ENCODE measurements around the gene ST7L.
A peak's percentile ranks its signal among the peaks of the same experiment; 100 is the strongest.

Gene ST7L

DNA sequence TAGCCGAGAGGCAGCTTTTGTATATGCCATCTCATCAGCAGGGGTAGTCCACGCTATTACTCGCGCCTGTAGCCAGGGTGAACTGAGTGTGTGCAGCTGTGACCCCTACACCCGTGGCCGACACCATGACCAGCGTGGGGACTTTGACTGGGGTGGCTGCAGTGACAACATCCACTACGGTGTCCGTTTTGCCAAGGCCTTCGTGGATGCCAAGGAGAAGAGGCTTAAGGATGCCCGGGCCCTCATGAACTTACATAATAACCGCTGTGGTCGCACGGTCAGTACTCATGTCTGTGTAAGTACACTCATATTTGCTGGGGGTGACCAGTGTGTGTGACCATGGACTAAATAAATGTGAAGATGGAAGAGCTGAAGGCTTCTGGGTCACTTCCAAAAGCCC lies 102.8 kb downstream of the ST7L start:
- DNase-seq (ENCODE audit: low read depth in 2 of 3, low spot score in 2 of 3) = no peak

GRCh38 chr1:112515311-112516009 lies 103.5 kb downstream of the ST7L start:
- DNase-seq (ENCODE audit: low read depth in 2 of 3, low spot score in 2 of 3) = no peak

DNA sequence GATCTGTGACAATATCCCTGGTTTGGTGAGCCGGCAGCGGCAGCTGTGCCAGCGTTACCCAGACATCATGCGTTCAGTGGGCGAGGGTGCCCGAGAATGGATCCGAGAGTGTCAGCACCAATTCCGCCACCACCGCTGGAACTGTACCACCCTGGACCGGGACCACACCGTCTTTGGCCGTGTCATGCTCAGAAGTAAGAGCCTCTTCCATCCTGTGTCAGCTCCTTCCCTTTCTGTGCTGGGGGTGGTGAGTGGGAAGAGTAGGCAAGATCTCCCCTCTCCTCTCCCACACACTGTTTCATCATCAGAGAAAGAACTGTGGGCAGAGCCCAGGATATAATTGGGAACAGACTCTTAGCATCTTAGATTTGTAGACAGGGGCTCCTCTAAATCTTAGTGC lies 104.0 kb downstream of the ST7L start:
- no peak for DNase-seq (ENCODE audit: low read depth in 2 of 3, low spot score in 2 of 3)

GRCh38 chr1:112513112-112513870 lies 105.7 kb downstream of the ST7L start:
- no peak for DNase-seq (ENCODE audit: low read depth in 2 of 3, low spot score in 2 of 3)

- no peak for DNase-seq (ENCODE audit: low read depth in 2 of 3, low spot score in 2 of 3)
Observed at GRCh38 chr1:112511897-112512296, 107.0 kb downstream of the ST7L start.

DNA sequence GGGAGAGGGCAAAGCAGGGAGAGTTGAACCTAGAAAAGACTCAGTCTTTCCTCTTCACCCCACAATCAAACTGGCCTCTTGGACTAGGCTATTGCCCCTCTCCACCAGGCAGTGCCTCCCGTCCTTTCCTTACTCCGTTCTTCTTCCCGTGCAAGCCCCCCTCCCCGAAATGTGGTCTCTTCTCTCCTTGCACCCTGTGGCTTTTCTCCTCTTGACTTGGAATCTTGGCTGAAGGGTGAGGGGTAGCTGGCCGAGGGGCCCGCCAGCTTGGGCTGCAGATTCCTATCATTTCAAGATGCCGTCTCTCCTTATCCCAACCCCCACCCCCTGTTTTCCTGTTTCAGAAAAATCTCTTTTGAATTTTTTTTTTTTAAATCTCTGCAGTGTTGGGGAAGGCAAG lies 108.6 kb downstream of the ST7L start:
- no peak for DNase-seq (ENCODE audit: low read depth in 2 of 3, low spot score in 2 of 3)

DNA sequence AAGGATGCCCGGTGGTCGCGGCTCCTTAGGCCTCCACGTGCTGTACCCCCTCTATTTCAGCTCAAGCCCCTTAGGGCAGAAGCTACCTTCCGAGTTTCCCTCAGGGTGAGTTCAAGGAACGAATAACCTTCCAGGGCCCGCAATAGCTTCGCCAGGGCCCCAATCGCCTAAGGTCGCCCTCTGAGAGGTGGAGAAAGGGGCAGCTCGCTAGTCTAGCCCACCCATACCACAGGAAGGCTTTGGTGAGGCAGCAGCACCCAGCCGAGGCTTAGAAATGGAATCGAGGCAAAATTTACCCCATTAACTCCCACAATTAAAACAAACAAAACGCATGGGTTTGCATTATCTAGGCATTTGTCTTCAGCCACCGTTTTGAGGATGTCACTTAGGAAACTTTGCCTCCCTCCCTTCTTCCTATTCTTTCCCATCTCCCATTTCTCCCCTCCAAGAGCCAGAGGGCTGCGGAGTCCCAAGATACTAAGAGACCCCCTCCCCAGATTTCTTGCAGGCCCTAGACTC lies 109.2 kb downstream of the ST7L start:
- DNase-seq (ENCODE audit: low read depth in 2 of 3, low spot score in 2 of 3) = no peak

DNA sequence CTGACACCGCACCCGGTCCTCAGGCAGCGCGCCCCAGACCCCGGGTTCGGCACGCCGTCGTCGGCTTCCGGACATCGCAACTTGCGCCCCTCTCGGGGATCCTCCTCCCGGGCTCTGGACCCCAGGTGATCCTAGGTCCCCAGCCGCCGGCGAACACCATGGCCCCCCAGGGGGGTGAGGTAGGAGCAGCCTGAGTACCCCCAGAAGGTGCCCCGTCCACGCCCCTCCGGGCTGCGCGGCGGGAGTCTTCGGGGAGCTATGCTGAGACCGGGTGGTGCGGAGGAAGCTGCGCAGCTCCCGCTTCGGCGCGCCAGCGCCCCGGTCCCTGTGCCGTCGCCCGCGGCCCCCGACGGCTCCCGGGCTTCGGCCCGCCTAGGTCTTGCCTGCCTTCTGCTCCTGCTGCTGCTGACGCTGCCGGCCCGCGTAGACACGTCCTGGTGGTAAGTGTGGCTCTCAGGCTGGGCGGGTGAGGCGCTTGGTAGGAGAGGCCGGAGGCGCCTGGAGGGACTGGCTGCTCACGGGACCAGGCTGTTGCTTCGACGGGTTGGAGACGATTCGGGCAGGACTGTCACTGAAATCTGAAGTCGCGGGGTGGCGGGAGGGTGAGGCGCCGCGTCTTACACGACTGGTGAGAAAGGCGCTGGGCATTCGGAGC lies 109.8 kb downstream of the ST7L start:
- DNase-seq (ENCODE audit: low read depth in 2 of 3, low spot score in 2 of 3) = no peak

DNA sequence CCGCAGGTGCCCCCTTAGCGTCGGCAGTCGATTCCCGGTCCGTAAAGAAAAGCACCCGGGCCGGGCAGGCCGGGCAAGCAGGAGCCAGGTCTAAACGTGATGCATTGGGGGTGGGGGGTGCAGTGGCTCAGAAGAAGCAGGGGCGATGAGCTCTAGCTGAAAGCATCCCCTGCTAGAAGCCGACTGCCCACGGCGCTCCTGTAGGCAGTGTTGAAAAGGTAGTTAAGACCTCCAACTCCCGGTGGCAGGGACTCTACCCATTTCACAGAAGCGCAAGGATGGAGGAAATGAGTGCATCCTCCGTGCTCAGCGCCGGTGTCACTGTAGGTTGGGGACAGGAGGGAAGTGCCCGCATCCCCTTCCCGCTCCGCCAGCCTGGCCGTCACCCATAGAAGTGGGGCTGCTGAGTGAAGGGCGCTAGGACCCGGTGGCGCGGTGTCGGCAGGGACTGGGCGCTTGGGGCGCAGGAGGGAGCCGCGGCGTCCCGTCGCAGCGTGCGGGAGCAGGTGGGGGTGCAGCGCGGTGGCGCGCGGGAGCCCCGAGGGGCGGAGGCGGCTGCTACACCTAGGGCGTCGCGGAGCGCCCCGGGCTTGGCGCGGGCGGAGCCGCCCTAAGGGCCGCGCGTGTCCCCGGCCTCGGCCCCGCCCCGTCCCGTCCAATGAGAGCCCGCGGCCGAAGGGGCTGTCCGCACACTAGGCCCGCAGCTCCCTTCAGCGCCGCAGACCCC lies 110.5 kb downstream of the ST7L start, which contains the start of gene WNT2B:
TSS of gene WNT2B (plus strand) at position 688 of the 727 bp plus-strand sequence. CDS start 298 bp downstream, outside the sequence.
- DNase-seq (ENCODE audit: low read depth in 2 of 3, low spot score in 2 of 3) = no peak

DNA sequence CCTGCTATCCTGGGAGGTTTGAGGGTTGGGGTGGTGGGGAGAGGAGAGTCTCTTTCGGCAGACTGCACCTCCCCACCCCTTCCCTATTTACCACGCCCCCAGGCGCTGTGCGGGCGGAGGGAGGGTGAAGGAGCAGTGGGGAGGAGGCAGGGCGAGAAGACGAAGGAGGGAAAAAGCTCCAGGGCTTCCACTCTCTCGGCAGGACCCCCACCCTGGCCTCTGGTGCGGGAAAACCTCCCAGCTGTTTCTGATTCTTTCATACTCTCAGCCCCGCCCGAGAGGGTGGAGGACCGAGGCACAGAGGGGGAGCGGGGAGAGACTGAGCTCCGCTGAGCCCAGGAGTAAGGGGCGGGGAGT lies 111.0 kb downstream of the ST7L start:
- no peak for DNase-seq (ENCODE audit: low read depth in 2 of 3, low spot score in 2 of 3)

GRCh38 chr1:112507336-112507735 lies 111.6 kb downstream of the ST7L start:
- DNase-seq (ENCODE audit: low read depth in 2 of 3, low spot score in 2 of 3) = no peak

DNA sequence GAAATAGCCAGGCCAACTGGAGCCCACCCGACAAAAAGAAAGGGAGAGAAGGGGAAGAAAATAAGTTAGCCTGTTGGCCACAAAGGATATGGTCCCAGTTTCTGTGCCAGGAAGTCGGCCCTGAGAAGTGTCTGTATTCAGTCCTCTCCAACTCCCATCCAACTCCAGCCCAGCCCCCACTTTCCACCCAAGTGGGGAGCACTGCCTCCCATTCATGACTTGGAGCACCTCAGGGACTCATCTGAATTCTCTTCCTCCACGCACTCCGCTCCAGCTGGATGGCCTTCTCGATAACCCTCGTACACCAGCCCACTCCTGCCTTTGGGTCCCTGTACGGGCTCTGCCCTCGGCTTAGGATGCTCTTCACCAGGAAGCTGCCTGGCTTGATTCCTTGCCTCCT lies 112.2 kb downstream of the ST7L start:
- DNase-seq (ENCODE audit: low read depth in 2 of 3, low spot score in 2 of 3) = no peak

DNA sequence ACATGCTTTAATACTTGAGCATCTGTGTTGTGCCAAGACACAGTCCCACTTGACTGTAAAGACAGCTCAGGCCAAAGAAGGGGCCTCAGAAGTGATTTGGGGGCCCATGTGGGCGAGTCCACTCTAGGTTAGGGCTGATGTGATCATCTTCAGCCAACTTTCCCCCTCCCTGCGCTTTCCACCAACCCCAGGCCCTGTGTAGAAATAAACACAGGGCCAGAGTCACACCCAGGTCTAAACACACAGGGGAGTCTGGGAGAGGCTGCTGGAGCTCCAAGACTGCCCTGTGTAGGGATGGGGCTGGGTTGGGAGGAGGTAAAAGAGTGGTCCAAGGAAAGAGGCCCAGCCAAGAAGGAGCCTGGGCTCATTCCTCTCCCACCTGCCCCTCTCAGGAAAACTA lies 112.6 kb downstream of the ST7L start:
- no peak for DNase-seq (ENCODE audit: low read depth in 2 of 3, low spot score in 2 of 3)

DNA sequence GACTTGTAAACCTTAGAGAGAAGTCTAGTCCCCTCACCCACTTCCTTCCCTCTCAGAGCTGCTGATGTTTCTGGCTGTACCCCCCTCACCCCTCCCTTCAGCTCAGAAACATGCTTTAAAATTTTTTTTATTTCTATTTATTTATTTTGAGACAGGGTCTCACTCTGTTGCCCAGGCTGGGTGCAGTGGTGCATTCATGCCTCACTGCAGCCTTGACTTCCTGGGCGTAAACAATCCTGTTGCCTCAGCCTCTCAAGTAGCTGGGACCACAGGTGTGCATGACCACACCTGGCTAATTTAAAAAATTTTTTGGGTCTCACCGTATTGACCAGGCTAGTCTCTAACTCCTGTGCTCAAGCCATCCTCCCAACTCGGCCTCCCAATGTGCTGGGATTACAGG lies 113.1 kb downstream of the ST7L start:
- no peak for DNase-seq (ENCODE audit: low read depth in 2 of 3, low spot score in 2 of 3)

DNA sequence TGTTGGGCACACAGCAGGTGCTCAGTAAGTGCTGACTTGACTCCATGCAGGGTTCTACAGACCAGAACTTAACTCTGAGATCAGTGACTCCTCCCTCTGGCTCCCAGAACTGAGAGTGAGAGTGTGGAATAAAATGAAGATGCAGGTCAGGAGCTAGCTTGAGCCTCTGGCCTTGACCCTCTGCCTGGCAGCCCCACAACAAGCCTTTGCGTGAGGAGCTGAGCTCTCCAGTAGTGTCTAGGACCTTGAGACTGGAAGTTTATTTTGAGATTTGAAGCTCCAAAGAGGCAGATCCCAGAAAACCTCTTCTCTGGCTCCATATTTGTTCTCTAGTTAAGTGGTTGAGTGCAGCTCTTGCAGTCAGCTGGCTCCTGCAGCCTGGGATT lies 113.5 kb downstream of the ST7L start:
- no peak for DNase-seq (ENCODE audit: low read depth in 2 of 3, low spot score in 2 of 3)

- no peak for DNase-seq (ENCODE audit: low read depth in 2 of 3, low spot score in 2 of 3)
Observed at GRCh38 chr1:112504661-112505399, 114.1 kb downstream of the ST7L start.

GRCh38 chr1:112504001-112504660 lies 114.8 kb downstream of the ST7L start:
- no peak for DNase-seq (ENCODE audit: low read depth in 2 of 3, low spot score in 2 of 3)

DNA sequence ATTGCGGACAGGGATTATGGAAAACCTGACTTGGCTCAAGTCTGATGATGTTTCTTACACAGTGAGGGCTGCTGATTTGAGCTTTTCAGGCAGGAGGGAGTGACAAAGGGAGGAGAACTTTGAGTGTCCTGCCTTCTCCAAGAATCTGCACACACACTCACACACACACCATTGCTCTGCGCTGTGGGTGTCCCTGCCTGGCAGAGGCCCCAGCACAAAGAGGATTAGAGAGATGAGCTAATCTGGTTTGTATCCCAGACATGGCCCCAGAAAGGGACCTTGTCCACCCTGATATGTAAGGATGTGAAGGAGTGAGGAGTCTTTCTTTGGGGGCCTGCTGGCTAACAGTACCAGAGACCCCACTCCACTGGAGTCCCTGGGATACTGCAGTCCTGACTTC lies 116.1 kb downstream of the ST7L start:
- no peak for DNase-seq (ENCODE audit: low read depth in 2 of 3, low spot score in 2 of 3)

DNA sequence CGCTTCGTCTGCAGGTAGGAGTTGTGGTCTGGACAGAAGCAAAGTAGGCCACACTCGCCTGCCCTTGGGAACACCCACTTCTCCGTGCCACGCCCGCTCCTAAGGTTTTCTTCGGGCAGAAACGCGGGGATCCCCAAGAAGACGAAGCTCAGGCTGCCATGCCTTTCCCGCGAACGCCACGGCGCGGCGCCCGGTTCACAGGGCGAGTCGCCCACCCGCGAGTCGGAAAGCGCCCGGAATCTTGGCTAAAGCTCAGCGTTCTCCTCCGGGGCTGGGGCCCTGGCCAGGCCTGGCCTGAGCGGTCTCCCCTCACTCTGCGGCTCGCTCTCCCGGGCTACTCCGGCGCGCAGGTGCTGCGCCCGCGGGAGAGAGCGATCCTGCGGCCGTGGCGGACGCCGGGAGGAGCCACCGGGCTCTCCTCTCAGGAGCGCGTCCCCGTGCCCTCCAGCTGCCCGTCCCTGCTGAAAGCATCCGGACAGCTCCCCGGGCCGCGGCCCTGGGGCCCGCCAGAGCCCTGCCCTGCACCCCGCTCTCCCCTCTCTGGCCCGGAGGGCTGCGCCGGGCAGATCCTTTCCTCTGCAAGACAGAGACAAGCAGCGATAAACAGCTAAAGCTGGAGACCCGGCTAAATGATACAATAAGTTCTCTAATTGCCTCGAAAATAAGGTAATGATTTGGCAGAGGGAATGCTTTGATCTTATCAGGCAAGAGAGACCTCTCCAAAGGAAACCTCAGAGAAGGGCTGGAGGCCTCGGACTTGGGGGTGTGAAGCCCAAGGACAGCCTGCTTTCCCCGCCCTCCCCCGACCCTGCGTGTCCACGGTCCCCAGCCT lies 116.9 kb downstream of the ST7L start:
- DNase-seq (ENCODE audit: low read depth in 2 of 3, low spot score in 2 of 3) = peak in 1 of 3 experiments; percentile 30
